Eye (tissue), 1 donor: ENCODE measurements around the gene SELENOS.
"Not testable (repeated sequence)": the region's sequence is repeated elsewhere in the genome, so short reads cannot be mapped to it uniquely, and the experiment has no call there.

Experiments used
- DNase-seq: peaks from one replicate; pipeline ENCODE4 v3.0.0-alpha.2; 2015

Gene SELENOS

GRCh38 chr15:101309436-101310160 is 32.3 kb upstream of the SELENOS start:
- DNase-seq: no peak

DNA sequence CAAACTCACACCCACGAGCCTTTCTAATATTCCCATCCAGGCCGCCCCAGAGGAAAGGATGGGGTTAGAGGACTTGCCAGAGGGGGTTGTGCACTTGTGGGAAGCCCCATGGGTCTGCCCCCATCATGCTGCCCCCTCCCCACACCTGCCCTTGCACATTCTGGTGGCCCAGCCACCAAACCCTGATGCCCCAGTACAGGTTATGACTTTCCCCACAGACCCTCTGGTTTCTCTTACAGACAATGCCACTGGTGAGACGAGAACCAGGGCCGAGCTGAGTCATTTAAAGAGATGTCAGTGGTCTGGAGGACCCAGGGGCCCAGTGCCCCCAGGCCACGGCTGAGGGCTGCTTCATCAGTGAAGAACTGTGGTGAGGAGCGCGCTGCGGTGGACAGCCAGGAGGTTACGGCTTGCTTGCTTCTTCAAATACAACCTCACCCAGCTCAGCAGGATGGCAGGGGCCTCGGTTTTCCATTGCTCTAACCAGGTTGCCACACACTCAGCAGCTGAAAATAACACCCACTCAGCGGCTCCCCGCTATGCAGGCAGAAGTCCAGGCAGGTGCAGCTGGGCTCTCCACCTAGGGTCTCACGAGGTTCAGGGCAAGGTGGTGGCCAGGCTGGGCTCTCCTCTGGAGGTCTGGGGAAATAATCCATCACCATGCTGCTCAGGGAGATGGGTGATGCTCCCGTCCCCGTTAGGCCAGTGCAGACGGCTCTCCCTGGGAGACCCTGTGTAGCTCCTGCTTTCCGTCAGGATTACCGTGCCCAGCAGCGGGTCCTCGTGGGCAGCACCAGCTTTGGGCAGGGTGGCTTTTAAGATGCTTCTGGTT is 31.5 kb upstream of the SELENOS start:
- DNase-seq: no peak

GRCh38 chr15:101307897-101308603 is 30.8 kb upstream of the SELENOS start:
- no peak for DNase-seq

DNA sequence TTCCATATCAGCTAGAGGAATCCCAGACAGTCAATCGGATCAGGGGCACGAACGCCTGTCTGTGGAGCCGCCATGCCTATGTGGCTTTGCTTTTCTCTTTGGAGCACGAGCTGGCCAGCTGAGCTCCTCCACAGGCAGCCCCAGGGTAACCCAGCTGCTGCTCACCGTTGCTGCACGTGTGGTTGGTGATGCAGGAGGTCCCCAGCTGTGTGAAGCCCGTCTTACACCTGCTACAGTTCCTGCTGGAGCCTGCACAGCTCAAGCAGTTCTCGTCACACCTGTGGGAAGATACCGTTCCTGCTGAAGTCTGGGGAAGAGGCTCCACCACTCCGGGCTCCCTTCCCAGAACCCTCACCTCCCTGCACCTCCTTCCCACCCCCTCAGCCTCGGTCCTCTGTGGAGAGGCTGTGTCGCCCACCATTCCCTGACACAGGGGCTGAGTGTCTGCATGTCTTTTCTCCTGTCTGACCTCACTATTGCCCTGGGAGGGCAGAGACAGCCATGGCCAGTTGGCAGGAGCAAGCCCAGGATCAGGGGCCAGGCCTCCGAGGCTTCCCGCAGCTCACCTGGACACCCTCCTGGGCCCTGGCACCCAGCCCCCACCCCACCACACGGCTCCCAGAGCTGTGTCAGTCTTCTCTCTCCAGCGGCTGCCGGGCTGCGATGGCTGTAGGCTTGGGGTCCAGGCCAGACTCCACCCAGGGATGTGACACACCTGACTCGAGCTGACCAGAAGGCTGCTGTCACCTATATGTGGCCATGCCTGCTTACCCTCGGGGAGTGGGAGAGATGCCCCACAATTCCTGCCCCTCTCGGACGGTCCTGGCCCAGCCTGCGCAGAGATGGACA is 30.0 kb upstream of the SELENOS start:
- DNase-seq: peak; percentile 41

DNA sequence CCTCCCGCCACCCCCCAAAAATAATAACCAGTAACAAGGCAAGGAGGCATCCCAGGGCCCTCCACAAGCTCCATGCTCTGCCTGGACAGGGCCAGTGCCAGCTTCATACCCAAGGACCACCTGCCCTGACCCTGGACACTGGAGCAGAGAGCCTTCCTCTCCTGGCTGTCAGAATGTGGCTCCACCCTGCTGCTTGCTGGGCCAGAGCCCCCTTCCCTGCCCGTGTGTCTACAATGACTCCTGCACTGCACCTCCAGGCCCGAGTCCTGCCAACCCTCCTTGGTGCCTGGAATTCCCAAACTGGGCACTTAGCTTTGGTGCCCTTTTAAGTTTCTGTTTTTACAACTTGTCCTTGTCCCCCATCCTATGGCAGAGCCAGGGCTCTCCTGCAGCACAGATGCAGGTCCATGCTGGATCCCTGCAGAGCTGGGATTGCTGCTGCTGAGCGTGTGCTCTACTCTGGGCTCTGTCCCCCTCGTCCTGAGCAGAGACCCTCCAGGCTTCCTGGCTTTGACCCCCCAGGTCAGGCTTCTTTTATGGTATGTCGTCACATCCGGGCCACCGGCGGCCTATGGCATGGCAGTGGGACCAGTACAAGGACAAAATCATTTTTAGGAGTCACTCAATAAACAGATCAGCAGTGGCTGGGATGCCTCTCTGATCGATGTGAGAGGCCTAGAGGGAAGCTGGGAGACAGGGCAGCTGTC is 29.2 kb upstream of the SELENOS start:
- no peak for DNase-seq

- DNase-seq: no peak
Measured at GRCh38 chr15:101305820-101306255, 28.6 kb upstream of the SELENOS start.

DNA sequence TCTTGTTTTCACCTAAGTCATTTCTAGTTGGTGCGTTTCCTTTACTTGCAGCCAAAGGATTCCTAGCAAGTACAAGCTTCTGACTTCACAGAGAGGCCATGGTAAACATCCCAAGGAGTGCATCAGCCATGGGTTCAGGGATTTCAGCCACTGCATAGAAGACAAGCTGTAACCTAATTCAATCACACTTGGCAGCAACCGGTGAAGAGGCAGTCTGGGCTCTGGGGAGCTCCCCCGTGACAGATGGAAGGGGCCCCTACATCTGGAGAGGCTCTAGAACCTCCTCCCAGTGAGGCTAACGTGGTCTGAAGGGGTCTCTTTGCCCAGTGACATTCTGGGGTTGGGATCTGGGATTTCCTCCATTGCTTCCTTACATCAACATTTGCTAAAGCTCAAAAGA is 26.1 kb upstream of the SELENOS start:
- no peak for DNase-seq

DNA sequence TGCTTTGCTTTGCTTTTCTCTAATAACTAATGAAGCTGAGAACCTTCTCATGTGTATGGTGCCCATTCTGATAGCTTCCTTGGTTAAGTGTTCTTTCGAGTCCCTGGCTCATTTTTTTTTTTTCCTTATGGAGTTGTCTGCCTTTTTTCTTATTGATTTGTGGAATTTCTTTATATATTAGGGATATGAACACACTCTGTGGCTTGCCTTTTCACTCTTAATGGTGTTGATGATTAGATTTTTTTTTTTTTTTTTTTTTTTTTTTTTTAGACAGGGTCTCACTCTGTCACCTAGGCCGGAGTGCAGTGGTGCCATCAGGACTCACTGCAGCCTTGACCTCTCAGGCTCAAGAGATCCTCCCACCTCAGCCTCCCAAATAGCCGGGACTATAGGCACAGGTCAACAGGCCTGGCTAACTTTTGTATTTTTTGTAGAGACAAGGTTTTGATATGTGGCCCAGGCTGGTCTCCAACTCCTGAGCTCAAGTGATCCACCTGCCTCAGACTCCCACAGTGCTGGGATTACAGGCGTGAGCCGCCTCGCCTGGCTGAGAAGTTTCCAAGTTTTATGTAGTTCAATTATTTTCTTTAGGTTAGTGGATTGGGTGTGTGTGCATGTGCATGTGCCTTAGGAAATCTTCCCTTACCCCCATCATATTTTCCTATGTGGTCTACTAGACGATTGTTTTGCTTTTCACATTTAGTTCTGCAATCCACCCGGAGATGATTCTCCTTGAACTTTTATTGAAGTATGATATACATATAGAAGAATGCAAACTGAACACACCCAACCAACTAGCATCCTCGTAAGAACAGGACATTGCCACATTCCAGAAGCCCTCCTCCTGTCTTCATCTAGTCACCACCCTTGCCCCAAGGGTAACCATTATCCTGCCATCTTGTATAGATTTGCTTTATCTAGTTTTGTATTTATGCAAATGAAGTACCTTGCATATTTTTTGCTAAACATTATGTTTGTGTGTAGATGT is 19.4 kb upstream of the SELENOS start:
- DNase-seq: no peak

DNA sequence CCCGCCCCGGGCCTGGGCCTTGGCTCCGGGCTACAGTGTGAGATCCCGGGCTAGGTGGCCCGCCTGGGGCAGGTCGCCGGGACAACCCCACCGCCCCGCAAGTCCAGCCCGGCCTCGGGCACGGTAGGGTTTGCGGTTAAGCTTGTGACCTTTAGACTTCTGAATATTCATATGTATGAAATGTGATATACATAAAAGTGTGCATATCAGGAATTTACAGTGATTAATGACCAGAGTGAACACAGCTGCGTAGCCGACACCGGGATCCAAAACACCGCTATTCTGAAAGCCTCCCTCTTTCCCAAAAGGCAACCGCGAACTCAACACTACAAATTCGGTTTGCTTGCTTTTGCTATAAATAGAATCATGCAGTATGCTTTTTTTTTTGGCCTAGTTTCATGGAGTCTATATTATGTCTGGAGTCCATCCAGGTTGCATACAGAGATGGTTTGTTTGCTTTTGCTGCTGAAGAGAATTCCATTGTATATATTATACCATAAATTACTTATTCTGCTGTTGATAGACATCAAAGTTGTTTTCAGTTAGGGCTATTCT is 18.4 kb upstream of the SELENOS start:
- peak; percentile 57 for DNase-seq

GRCh38 chr15:101294731-101295606 is 17.7 kb upstream of the SELENOS start, which contains the start of gene SNRPA1:
Gene SNRPA1 (minus strand): TSS chr15:101295248. CDS start chr15:101295178, 70 bp downstream.
- peak; percentile 98 for DNase-seq

DNA sequence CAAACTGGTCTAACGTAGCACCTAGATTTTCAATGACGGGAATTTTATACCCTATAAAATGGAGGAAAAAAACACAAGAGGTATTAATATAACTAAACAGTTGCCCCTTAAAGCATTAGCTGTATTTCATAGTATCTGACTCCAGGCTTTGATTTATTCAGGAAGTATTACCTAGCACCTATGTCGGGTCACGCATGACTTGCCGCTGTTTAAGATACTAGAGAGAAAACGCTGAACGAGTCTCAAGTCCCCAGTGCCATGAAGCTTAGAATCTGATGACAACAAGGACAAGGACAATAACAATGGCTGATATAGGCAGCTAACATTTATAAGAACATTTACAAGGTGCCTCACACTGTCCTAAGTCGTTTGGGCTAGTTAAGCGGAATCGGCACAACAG is 15.8 kb upstream of the SELENOS start:
- DNase-seq: peak; percentile 6

DNA sequence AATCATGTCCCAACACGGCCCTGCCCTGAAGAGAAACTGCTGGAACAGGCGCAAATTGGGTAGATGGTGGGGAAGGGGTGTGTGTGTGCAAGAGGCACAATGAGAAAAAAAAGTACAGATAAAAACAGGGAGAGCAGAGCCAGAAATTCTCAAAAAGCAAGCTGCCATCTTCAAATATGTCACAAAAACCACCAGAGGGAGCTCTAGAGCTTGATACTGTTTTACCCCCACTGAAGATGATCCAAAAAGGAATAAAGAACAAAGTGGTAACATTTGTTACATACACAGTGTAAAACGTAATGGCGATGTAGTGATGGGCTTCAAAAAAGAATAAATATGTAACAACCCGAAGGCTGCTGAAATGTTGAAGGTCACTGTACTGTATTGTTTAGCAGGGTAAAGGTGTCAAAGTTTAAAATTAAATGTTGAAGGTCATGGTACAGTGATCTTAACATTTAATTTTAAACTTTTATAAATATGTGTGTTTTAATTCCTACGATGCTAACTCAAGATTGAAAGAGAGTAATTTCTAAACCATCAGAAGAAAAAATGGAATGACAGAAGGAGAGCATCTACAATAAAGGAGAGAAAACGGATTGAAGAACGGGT is 11.7 kb upstream of the SELENOS start:
- DNase-seq: peak; percentile 69

DNA sequence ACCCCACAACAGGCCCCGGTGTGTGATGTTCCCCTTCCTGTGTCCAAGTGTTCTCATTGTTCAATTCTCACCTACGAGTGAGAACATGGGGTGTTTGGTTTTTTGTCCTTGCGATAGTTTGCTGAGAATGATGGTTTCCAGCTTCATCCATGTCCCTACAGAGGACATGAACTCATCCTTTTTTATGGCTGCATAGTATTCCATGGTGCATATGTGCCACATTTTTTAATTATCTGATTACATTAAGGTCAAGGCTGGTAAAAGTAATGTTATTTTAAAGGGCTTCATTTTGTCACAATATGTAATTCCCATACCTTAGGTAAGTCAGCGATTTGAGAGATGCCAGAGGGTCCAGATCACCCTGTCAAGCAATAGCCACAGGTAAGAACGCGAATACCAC is 10.1 kb upstream of the SELENOS start:
- DNase-seq: not testable (repeated sequence)

GRCh38 chr15:101286471-101287114 is 9.3 kb upstream of the SELENOS start:
- no peak for DNase-seq

- no peak for DNase-seq
Measured at GRCh38 chr15:101283931-101284330, 6.6 kb upstream of the SELENOS start.

DNA sequence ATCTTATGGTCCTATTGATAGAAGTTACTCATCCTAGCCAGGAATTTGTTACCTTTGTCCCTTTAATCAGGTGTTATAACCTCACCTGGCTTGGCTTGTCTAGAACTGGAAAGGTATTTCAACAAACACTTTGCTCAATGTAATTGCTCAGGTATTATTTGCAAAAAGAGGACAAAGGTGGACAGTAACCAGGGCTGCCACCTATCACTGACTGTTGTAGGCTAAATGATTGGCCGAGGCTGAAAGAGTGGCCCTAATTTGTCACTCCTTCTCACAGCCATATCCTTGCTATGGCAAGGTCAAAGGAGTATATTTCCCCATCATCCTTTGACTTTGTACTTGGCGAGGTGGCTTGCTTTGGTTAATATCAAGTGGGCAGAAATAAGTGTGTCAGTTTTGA is 2.7 kb upstream of the SELENOS start:
- DNase-seq: no peak

DNA sequence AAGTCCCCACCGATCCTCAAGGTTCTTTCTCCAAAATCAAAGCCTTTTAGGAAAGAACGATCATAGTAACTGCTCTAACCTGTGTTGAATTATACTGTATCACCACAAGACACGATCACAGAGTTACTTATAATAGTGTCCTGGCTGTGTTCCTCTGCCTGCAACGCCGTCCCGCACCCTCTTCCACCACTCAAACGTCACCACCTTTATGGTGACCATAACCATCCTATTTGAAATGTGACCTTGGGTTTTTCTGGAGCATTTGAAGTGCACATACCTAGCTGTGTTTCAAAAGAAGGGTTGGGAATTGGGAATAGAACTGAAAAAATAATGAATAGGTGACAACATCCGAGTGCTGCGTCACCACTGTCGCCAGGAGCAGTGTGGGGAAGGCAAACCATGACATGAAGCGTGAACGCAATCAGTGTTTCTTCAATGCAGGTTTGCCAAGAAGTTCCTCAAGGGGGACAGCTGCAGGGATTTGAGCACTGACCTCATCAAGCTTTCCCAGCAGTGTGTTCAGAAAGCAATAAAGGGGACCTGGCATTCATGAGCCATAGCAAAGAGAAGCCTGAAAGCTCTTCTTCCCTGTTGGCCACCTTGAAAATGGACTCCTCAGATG is 769 bp upstream of the SELENOS start:
- no peak for DNase-seq
